ENCODE results near the gene THRB.

Gene THRB

DNA sequence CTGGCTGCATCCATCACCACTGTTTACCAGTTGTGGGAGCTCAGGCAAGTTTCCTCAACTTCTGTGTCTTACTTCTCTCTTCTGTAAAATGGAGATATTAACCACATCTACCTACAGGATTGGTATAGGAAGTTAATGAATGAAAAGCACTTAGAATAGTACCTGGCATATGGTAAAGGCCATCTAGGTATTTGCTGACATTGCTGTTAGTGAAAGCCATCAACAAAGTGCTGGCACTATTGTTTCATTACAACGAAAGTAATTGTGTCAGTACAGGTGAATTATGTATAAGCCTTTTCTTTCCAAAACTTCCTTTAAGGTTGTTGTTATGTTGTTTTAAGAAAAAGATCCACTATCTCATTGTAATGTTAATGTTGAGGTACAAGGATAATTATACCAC, 352.5 kb downstream of the THRB start:
- no peak for DNase-seq (ENCODE audit: low read depth)

DNA sequence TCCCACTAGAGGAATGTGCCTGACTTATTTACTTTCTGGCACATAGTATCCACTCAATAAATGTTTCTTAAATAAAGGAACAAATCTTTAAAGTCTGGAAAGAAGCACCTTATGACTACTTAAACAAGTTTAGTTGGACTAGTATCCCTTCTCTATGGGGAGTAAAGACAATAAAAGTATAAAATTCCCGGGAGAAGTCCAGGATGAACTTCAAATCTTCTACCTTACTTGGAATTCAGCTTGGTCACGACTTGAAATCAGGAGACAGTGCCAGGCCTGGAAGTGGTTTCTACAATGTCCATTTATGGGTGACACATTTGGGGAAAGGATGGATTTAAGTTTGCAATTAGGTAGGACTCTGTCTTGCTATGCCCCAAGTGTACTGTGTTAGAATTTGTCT, 353.1 kb downstream of the THRB start:
- no peak for DNase-seq (ENCODE audit: low read depth)

DNA sequence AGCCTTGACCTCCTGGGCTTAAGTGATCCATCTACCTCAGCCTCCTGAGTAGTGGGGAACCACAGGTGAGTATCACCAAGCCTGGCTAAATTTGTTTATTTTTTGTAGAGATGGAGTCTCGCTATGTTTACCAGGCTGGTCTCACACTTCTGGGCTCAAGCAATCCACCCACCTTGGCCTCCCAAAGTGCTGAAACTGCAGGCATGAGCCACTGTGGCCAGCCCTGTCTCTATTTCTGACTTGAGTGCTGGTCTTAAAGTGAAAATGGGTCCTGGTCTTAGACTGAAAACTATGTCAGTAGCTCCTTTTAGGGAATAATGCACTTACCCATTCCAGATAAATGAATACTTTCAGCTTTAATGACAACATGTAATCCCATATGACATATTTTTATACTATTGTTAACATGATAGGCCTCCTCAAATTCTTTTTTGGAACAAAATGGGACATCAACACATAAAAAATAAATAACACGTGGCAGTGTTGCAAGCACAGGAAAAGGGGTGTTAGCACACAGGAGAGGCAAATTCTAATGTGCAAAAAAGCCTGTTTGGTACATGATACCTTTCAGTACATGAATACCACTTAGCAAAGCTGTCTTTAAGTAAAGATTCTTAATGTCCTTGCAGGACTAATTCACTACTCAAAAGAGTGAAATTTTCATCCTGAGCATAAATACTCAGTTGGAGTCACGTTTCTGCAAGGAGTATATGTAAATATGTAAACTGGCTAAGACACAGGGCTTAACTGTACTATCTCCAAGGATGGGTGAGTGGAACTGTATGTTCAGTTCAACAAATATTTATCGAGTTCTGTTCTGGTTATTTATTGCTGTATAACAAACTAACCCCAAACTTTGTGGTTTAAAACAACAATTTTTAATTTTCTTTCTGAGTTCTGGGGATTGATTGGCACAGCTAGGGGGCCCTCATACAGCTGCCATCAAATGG, 354.9 kb downstream of the THRB start:
- DNase-seq (ENCODE audit: low read depth) = no peak

DNA sequence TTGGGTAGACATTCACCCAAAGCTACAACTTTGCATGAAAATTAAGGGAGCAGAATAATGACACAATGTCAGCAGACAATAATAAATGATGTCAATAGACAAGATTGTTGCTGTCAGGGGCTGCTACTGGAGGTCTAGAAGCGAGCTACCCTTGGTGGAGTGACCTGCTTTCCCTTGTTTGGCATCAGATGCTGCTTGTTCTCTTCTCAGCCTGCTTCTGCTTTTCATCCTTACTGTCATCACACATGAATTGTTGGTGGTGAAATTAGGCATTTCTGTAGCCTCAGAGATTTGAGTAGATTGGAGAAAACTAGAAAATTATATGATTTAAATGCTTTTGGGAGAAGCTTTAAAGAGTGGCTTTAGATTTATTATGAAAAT, 355.8 kb downstream of the THRB start:
- no peak for DNase-seq (ENCODE audit: low read depth)

DNA sequence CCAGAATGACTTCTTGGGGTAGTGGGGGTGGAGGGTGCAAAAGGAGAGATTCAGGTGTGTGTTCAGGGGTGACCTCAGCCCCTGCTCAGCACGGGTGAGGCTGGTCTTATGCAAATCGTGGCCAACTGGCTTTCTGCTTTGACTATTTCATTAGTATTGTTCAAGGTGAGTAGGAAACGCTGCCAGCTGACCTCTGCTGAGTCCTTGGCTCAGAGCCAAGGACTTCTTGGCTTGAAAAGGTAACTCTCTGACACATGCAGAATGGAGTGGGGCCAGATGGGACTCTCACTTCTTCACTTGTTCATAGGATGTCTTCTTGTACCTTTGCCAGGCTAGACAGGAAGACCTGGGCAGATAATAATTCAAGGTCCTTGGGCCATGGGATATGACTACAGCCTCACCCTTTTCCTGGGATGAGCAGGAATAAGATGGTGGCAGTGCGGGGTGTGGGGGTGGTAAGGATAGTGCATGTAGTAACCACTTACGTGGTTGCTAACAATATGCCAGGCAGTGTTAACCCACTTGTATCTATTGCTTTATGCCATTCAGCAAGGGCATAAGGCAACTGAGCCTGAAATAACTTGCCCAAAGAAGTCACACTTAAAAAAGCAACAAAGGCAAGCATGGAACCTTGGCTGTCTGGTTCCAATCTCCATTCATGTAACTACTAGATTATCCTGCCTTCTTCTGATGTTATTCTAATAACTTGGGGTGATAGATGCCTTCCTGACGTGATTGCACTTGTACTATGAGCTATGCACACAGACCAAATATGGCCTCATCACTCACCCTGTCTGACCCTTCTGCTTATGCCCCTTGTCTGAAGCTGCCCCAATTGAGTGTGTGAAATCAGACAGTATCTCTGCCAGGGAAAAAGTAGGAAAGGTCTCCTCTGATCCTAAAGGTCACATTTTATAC, 356.4 kb downstream of the THRB start:
- DNase-seq (ENCODE audit: low read depth) = no peak

DNA sequence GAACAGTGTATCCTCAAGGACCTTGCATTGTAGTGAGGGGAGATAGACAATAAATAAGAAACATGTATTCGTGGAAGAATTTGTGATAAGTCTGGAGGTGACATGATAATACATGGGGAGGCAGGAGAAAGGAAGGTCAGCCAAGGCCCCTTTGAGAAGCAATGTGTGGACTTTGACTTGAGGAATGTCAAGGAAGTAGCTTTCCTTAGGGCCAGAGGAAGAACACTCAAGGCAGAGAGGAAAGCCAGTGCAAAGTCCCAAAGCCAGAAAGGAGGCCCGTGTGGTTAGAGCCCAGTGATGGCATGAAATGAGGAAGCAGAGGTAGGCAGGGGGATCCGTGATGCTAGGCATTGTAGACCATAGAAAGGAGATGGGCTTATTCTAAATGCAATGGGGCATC, 357.3 kb downstream of the THRB start:
- no peak for DNase-seq (ENCODE audit: low read depth)

DNA sequence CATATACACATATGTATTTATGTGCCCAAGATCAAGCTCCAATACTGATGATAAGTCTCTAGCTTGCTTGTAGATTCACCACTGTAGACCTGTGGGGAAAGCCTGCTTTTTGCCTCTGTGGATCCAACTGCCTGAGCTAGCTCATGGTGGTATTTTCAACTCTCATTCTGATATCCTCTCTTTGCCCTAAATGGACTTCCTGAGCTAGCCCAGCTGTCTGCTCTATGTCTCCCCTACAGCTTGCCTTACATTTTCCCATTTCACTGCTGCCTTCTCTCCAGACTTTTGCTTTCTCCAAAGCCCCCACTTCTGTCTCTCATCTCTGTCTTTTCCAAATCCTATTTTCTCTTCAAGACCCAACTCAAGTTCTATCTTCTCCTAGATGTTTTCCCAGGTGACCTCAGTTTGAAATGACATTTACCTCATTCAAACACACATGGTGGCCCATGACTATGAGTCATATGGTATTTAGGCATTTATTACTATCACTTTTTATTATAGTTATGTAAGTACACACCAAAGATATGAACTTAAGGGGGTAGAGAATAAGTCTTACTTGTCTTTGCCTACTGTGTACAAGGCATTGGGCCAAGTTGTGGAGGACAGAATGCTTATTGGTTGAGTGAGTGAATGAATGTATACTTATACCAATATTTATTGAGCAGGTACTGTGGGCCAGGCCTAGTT, 357.9 kb downstream of the THRB start:
- DNase-seq (ENCODE audit: low read depth) = no peak

DNA sequence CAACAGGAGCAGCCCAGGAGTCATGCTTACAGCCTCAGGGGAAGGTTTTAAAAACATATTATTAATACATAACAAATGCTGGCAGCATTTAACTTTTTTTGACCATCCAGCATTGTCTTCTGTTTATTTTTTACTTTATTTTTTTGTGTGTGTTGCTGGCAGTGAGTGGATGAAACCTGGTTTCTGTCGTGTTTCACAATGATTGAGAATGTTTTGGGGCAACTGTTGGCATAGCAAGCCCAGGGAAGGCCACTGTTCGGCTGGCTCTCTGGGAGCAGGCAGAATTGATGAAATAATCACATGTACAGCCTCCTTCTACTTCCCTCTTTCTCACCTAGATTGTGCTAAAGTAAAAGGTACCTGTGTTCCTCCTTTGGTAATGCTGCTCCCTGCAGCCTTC, 359.4 kb downstream of the THRB start:
- DNase-seq (ENCODE audit: low read depth) = no peak

DNA sequence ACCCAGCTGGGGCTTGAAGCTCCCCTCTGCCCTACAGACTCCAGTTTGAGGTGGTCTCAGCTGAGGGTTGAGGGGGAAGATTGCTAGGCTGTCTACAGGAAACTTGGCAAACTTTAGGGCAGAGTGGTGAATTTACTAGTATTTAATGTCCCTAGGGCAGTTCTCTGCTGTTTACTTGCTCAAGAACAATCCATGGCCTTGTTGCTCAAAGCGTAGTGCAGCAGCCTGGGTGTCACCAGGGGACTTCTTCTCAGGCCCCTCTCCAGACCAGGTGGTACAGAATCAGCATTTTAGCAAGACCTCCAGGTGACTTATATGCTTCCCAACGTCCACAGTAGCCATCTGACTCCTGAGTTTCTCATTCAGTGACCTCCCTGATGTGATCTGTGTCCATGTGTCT, 360.7 kb downstream of the THRB start:
- no peak for DNase-seq (ENCODE audit: low read depth)

DNA sequence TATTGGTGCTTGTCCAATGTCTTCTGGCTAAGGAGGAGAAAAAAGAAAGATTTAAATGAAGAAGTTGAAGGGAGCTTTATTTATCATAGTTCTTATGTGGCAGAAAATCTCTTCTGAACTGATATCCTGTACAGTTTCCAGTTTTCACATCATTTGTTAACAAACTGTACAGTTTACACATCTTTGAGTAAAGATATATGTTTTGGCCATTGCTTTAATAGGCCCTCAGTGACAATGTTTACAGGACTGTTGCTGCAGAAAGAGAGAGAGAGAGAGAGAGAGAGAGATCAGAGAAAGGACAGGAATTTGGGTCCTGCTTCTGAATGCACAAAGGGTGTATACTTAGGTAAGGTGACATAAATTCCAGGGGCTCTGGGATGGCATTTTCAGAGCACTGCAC, 361.2 kb downstream of the THRB start:
- no peak for DNase-seq (ENCODE audit: low read depth)

DNA sequence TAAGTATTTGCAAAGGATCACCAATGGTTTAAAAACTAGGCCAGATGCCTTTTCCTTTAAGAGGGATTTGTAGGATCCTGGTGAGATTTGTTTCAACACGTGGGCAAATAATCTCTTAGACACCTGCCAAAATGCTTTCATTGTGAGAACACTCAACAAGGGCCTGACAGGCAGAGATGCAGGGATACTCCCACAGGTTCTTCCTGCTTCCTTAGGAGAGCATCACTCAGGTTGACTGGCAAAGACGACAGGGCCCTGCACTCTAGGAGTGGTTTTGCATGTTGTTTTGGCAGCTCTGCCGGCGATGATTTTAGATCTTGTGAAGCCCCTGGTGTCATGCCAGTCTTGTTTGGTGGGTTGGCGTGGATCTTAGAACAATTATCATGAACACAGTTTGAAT, 365.1 kb downstream of the THRB start:
- DNase-seq (ENCODE audit: low read depth) = no peak

DNA sequence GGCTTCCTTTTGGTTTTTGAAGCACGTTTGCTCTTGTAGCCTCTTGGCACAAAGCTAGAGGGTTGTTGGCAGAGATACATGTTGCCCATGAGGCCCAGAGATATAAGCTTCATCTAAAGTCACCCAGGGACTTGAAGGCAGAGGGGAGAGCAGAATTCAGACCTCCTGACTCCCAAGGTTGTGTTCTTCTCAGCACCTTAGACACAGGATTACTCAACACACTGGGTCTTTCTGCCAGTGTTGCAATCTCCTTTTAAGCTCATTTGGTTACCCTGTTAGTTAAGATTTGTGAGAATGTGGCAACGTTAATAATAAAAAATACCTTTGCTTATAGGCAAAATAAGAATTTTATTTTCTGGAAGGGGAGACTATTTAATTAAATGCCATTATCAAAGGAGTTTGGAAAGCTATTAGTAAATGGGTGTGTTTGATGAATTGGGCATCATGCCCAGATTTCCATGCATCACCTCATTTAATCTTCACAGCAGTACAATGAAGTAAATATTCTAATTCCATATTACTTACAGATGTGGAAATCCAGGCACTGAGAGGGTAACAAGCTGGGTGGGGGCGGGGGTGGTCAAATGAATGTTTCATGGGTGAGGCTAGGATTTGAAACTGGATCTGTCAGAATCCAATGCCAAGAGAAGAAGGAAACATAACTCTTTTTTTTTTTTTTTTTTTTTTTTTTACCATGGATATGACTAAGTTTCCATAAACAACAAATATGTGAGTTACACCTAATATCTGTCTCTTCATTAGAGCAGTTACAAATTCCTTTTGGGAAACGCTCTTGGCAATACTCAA, 366.2 kb downstream of the THRB start:
- peak; percentile 65 for DNase-seq (ENCODE audit: low read depth)

DNA sequence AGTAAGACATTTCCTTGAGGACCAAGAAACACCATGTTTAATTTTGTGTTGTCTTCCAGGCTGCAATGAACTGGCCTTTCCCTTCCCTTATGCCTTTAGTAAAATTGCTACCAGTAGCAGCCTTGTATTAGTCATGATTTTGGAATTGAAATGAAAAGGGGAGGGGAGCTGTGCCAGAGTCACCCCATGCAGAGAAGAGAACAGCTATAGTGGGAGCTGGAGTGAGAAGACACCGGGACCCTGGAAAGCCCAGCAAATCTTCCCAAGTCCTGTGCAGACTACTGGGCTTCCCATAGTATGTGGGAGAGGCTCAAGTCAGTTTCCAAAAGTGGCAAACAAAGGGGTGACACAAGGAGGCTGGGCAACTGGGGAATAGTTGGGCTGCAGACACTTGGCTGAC, 371.1 kb downstream of the THRB start:
- no peak for DNase-seq (ENCODE audit: low read depth)

DNA sequence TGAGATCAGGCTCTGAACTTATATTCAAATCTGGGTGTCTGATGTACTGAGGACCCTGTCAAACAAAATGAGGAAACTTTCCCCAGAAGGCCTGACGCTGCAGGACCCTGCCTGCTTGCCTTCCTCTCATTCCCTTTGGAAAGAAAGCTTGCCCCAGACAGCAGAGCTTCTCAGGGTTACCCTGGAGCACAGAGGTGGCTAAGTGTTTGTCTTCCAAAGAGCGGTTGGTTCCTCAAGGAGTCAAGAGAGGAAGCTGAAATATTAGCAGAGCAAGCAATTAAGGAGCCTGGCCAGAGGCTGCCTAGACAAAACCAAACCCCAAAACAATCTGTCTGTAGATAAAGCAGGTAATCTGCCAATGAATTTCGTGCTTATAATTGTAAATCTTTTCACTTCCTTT, 374.2 kb downstream of the THRB start:
- no peak for DNase-seq (ENCODE audit: low read depth)

DNA sequence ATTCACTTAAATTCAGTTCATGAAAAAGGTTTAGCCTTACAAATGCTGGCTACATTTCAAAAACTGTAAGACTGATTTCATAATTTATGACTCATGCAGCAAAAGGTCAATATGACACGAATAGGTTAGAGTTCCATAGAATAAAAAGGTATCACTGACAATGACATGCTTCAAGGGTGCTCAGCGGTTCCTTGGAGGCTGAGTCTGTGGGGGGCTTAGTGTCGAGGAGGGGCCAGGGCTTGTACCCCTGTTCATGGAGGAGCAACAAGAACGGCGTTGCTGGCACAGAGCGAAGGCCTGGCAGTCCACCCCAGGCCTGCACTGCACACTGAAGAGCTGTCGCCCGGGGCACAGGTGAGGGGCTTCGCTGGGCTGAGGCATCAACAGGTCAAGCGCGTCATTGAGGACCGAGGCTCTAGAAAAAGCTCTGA, 375.3 kb downstream of the THRB start:
- DNase-seq (ENCODE audit: low read depth) = peak; percentile 56

DNA sequence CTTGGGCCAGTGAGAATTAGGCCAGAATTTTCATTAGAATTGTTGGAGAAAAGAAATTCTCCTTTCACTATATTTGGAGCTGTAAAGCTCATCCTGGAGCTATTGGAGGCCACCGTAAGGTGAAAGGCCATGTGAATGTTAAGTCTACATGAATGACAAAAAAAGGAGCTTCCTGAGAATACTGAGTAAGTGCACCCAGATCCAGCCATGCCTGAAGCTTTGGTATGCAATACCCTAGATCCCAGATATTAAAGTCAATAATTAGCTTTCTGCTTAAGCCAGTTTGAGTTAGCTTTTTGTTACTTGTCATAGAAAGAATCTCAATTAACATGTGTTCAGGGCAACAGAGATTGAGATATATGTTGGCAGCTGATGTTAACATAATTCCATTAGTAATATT, 377.1 kb downstream of the THRB start:
- no peak for DNase-seq (ENCODE audit: low read depth)

DNA sequence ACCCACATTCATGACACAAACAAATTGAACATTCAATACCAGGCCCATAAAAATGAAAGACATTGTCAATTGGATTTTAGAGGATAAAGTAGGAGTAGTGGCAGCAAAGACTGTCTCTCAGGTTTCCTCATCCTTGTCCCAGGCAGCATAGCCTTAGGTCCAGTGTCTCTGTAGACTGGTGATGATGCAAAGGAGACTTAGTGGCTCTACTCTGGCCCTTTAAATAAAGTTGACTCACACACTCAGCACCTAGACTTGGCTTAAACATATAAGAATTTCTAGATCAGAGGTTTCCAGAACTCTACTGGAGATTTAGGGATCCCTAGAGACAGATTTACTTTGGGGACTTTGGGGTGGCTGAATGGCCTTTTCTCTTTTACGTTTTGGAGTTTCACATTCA, 382.9 kb downstream of the THRB start:
- no peak for DNase-seq (ENCODE audit: low read depth)

DNA sequence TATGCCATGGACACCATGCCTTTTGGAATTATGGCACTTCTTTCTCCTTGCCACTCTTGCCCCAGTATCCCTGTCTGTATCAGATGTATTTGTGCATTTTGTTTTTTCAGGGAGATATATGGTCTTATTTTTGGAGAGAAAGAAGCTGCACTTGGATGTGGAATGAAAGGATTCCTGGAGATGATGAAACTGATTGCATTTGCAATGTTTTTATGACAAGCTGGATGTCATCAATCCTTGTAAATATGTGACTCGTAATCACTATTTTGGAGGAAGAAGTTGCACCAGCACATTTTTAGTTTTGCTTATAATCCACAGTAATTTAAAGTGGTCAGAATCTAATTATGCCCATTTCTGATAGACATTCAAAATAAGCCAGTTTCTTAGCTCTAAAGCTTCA, 384.6 kb downstream of the THRB start:
- peak; percentile 21 for DNase-seq (ENCODE audit: low read depth)

DNA sequence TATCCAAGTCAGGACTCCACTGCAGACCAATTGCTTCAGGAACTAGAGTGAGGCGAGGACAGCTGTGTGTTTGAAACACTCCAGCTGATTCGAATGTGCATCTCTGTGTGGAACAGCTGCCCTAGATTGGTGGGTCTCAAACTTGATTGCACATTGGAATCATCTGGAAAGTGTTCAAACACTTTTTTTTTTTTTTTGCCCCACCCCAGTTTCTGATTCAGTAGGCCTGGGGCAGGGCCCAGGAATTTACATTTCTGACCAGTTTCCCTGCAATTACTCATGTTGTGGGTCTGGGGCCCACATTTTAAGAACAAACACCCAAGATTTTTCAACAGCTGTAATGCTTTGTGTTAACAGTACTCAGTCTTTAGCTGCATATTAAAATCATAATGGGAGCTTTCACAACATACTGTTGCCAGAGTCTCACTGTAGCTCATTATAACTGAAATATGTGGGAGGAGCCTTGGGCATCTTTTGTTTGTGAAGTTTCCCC, 392.9 kb downstream of the THRB start:
- no peak for DNase-seq (ENCODE audit: low read depth)

DNA sequence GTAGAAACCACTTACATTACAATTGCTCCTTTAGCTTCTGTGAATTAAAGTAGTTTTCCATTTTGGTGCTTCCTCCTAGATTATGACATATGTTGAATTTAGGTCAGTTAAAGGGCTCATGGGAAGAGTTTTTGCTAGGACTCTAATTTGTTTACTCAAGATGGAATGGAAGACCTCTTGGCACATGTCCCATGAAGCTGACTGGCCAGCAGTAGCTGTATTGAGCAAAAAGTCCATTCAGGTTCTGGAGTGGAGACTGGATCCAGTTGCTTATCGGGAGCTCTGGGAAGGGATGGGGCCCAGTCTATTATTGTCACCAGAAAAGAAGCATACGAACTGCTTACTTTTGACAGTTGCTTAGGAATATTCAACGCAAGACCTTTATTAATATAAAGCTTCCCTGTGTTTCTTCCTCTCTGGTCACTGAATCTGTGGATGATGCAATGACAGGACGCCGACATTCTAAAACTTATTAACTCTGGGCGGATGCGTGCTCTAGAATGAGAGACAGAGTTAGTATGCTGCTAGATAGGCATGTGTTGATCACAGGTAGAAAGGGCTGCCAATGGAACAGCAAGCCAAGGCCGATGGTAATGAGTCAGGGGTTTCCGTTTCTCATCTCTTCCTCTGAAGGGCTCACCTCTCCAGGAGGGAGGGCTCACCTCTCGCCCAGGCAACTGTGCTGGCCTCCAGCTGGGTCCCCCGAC, 393.8 kb downstream of the THRB start:
- DNase-seq (ENCODE audit: low read depth) = peak; percentile 21

Measured in stromal cell of bone marrow (primary cell).